ENCODE measurements around the gene SERPINB6. TPM values are rescaled to one million over a fixed set of nuclear protein-coding genes. Genes with fewer than 3 reads are reported as not detected.
A peak's percentile ranks its signal among the peaks of the same experiment; 100 is the strongest.
"Not testable (repeated sequence)": the region's sequence is repeated elsewhere in the genome, so short reads cannot be mapped to it uniquely, and the experiment has no call there.

Gene SERPINB6
- total RNA-seq, 1 experiment from 2014 or later: 63.8 TPM

- in situ Hi-C loops (cut with HindIII; ENCODE audit: low pct_unique_long_range_greater_than_20kb, low sequenced_read_pairs): no loop called here
- DNase-seq (ENCODE audit: low read depth, low spot score): no peak
Observed at GRCh38 chr6:2949121-2949520, 22.2 kb downstream of the SERPINB6 start.

GRCh38 chr6:2948228-2949025, 22.9 kb downstream of the SERPINB6 start:
- in situ Hi-C loops (cut with HindIII; ENCODE audit: low pct_unique_long_range_greater_than_20kb, low sequenced_read_pairs): no loop called here
- no peak for DNase-seq (ENCODE audit: low read depth, low spot score)

- in situ Hi-C loops (cut with HindIII; ENCODE audit: low pct_unique_long_range_greater_than_20kb, low sequenced_read_pairs): no loop called here
- DNase-seq (ENCODE audit: low read depth, low spot score): no peak
Observed at GRCh38 chr6:2947445-2947844, 23.9 kb downstream of the SERPINB6 start.

- in situ Hi-C loops (cut with HindIII; ENCODE audit: low pct_unique_long_range_greater_than_20kb, low sequenced_read_pairs): no loop called here
- DNase-seq (ENCODE audit: low read depth, low spot score): no peak
Observed at GRCh38 chr6:2945153-2945452, 26.3 kb downstream of the SERPINB6 start.

GRCh38 chr6:2944405-2945152, 26.8 kb downstream of the SERPINB6 start:
- DNase-seq (ENCODE audit: low read depth, low spot score): no peak
- in situ Hi-C loops (cut with HindIII; ENCODE audit: low pct_unique_long_range_greater_than_20kb, low sequenced_read_pairs): no loop called here

GRCh38 chr6:2943564-2943955, 27.8 kb downstream of the SERPINB6 start:
- in situ Hi-C loops (cut with HindIII; ENCODE audit: low pct_unique_long_range_greater_than_20kb, low sequenced_read_pairs): no loop called here
- no peak for DNase-seq (ENCODE audit: low read depth, low spot score)

- in situ Hi-C loops (cut with HindIII; ENCODE audit: low pct_unique_long_range_greater_than_20kb, low sequenced_read_pairs): no loop called here
- no peak for DNase-seq (ENCODE audit: low read depth, low spot score)
Observed at GRCh38 chr6:2942914-2943563, 28.3 kb downstream of the SERPINB6 start.

- in situ Hi-C loops (cut with HindIII; ENCODE audit: low pct_unique_long_range_greater_than_20kb, low sequenced_read_pairs); DNase-seq (ENCODE audit: low read depth, low spot score): not testable (repeated sequence)
Observed at GRCh38 chr6:2942116-2942515, 29.3 kb downstream of the SERPINB6 start.

GRCh38 chr6:2940851-2941250, 30.5 kb downstream of the SERPINB6 start:
- no peak for DNase-seq (ENCODE audit: low read depth, low spot score)
- in situ Hi-C loops (cut with HindIII; ENCODE audit: low pct_unique_long_range_greater_than_20kb, low sequenced_read_pairs): no loop called here

- no peak for DNase-seq (ENCODE audit: low read depth, low spot score)
- in situ Hi-C loops (cut with HindIII; ENCODE audit: low pct_unique_long_range_greater_than_20kb, low sequenced_read_pairs): no loop called here
Observed at GRCh38 chr6:2940010-2940850, 31.1 kb downstream of the SERPINB6 start.

GRCh38 chr6:2939315-2940009, 31.9 kb downstream of the SERPINB6 start:
- no peak for DNase-seq (ENCODE audit: low read depth, low spot score)

GRCh38 chr6:2938632-2939083, 32.7 kb downstream of the SERPINB6 start:
- DNase-seq (ENCODE audit: low read depth, low spot score): peak; percentile 87
- in situ Hi-C loops (cut with HindIII; ENCODE audit: low pct_unique_long_range_greater_than_20kb, low sequenced_read_pairs): no loop called here

More at GRCh38 chr6:2939315-2940009, 31.9 kb downstream of the SERPINB6 start:
- in situ Hi-C loops (cut with HindIII; ENCODE audit: low pct_unique_long_range_greater_than_20kb, low sequenced_read_pairs): no loop called here

GRCh38 chr6:2938004-2938631, 33.2 kb downstream of the SERPINB6 start:
- in situ Hi-C loops (cut with HindIII; ENCODE audit: low pct_unique_long_range_greater_than_20kb, low sequenced_read_pairs): no loop called here
- DNase-seq (ENCODE audit: low read depth, low spot score): no peak

GRCh38 chr6:2937627-2938003, 33.8 kb downstream of the SERPINB6 start:
- DNase-seq (ENCODE audit: low read depth, low spot score): no peak
- in situ Hi-C loops (cut with HindIII; ENCODE audit: low pct_unique_long_range_greater_than_20kb, low sequenced_read_pairs): no loop called here

GRCh38 chr6:2935566-2936291, 35.6 kb downstream of the SERPINB6 start:
- in situ Hi-C loops (cut with HindIII; ENCODE audit: low pct_unique_long_range_greater_than_20kb, low sequenced_read_pairs): no loop called here
- DNase-seq (ENCODE audit: low read depth, low spot score): no peak

GRCh38 chr6:2934057-2934456, 37.3 kb downstream of the SERPINB6 start:
- in situ Hi-C loops (cut with HindIII; ENCODE audit: low pct_unique_long_range_greater_than_20kb, low sequenced_read_pairs): no loop called here
- DNase-seq (ENCODE audit: low read depth, low spot score): no peak
